Neuron (in vitro differentiated cells): ENCODE measurements around the gene ATF5.

Experiments used
- H2AFZ ChIP-seq: one replicate; pipeline ENCODE4 v1.6.1; 2013; ENCODE audit warnings: low read depth, mild to moderate bottlenecking, inconsistent platforms, low read length, moderate library complexity
- H3K27me3 ChIP-seq: one replicate; pipeline ENCODE4 v1.6.1; 2013; ENCODE audit warnings: low read length; ENCODE audit not compliant: insufficient read depth
- H3K36me3 ChIP-seq: one replicate; pipeline ENCODE4 v1.6.1; 2013; ENCODE audit warnings: low read length; ENCODE audit not compliant: insufficient read depth
- H3K4me1 ChIP-seq: one replicate; pipeline ENCODE4 v1.6.1; 2013; ENCODE audit warnings: low read length; ENCODE audit not compliant: insufficient read depth
- H3K4me3 ChIP-seq: 2 replicates; pipeline ENCODE4 v1.5.1; 2013; ENCODE audit warnings: mild to moderate bottlenecking, low read length, moderate library complexity
- H3K9me3 ChIP-seq: one replicate; pipeline ENCODE4 v1.6.1; 2013; ENCODE audit warnings: low read length

ATF5 gene

DNA sequence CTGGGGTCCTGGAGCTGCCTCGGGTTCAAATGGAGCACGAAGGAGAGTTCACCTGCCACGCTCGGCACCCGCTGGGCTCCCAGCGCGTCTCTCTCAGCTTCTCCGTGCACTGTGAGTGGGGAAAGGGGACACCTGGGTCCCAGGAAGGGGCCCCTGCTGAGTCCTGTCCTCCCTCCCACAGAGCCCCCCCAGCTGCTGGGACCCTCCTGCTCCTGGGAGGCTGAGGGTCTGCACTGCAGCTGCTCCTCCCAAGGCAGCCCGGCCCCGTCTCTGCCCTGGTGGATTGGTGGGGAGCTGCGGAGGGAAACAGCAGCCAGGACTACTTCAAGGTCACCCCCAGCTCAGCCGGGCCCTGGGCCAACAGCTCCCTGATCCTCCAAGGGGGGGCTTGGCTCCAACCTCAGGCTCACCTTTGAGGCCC is 43.0 kb downstream of the ATF5 start:
- no peaks in the 10 kb centered on the region for H3K4me1 ChIP-seq
- no peaks in the 10 kb centered on the region for H3K9me3 ChIP-seq
- no peak overlapping the region for H3K4me3 ChIP-seq
- no peak overlapping the region for H2AFZ ChIP-seq
- peaks cover 9% of the 10 kb centered on the region for H3K36me3 ChIP-seq
- no peaks in the 10 kb centered on the region for H3K27me3 ChIP-seq

- peaks cover 9% of the 10 kb centered on the region for H3K36me3 ChIP-seq
- no peaks in the 10 kb centered on the region for H3K9me3 ChIP-seq
- no peak overlapping the region for H3K4me3 ChIP-seq
- no peaks in the 10 kb centered on the region for H3K27me3 ChIP-seq
- H2AFZ ChIP-seq = no peak overlapping the region
- H3K4me1 ChIP-seq = no peaks in the 10 kb centered on the region
These were observed 43.8 kb downstream of the ATF5 start for GRCh38 chr19:49972841-49973240.

DNA sequence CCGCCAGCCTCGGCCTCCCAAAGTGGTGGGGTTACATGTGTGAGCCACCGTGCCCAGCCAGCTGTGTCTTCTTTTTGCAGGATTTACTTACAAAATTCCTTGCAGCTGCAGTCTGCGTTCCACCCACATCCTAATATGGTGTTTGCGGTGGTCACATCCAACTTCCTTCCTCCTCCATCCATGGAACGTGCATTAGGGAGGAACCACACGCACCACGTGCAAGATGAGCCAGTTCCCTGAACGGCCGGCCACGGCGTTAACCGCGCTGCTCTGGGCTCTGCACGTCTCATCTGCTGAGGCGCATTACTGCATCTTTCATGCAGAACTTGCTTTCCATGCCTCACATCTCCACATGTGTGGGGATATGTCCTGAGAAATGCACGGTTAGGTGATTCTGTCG is 45.0 kb downstream of the ATF5 start:
- H3K9me3 ChIP-seq = no peaks in the 10 kb centered on the region
- H3K4me3 ChIP-seq = no peak overlapping the region
- no peaks in the 10 kb centered on the region for H3K27me3 ChIP-seq
- peaks cover 9% of the 10 kb centered on the region for H3K36me3 ChIP-seq
- no peak overlapping the region for H2AFZ ChIP-seq
- no peaks in the 10 kb centered on the region for H3K4me1 ChIP-seq

- Histone ChIP-seq H3K4me1 (no peaks in the 10 kb centered on the region), H3K9me3 (no peaks in the 10 kb centered on the region), H2AFZ (no peak overlapping the region), H3K27me3 (no peaks in the 10 kb centered on the region), H3K4me3 (no peak overlapping the region), H3K36me3 (peaks cover 9% of the 10 kb centered on the region)
These were observed 46.0 kb downstream of the ATF5 start for GRCh38 chr19:49975051-49975450.

GRCh38 chr19:49976496-49976895 is 47.5 kb downstream of the ATF5 start:
- Histone ChIP-seq H3K27me3 (no peaks in the 10 kb centered on the region), H3K36me3 (peaks cover 9% of the 10 kb centered on the region), H3K4me3 (no peak overlapping the region), H3K4me1 (no peaks in the 10 kb centered on the region), H3K9me3 (no peaks in the 10 kb centered on the region), H2AFZ (no peak overlapping the region)

- Histone ChIP-seq H3K4me1 (no peaks in the 10 kb centered on the region), H3K9me3 (no peaks in the 10 kb centered on the region), H3K4me3 (no peak overlapping the region), H2AFZ (no peak overlapping the region), H3K36me3 (peaks cover 9% of the 10 kb centered on the region), H3K27me3 (no peaks in the 10 kb centered on the region)
These were observed 48.1 kb downstream of the ATF5 start for GRCh38 chr19:49977076-49977475.

GRCh38 chr19:49977881-49978280 is 48.9 kb downstream of the ATF5 start:
- Histone ChIP-seq H3K36me3 (peaks cover 9% of the 10 kb centered on the region), H3K9me3 (no peaks in the 10 kb centered on the region), H3K4me3 (no peak overlapping the region), H2AFZ (no peak overlapping the region), H3K27me3 (no peaks in the 10 kb centered on the region), H3K4me1 (no peaks in the 10 kb centered on the region)

- H3K4me1 ChIP-seq = no peaks in the 10 kb centered on the region
- no peak overlapping the region for H2AFZ ChIP-seq
- no peaks in the 10 kb centered on the region for H3K27me3 ChIP-seq
- no peaks in the 10 kb centered on the region for H3K9me3 ChIP-seq
- peaks cover 9% of the 10 kb centered on the region for H3K36me3 ChIP-seq
- H3K4me3 ChIP-seq = no peak overlapping the region
These were observed 49.3 kb downstream of the ATF5 start for GRCh38 chr19:49978324-49978723.

GRCh38 chr19:49981603-49982593 is 52.9 kb downstream of the ATF5 start:
- no peaks in the 10 kb centered on the region for H3K4me1 ChIP-seq
- no peaks in the 10 kb centered on the region for H3K27me3 ChIP-seq
- no peaks in the 10 kb centered on the region for H3K9me3 ChIP-seq
- H3K4me3 ChIP-seq = no peak overlapping the region
- H2AFZ ChIP-seq = no peak overlapping the region
- peaks cover 21% of the 10 kb centered on the region for H3K36me3 ChIP-seq
